IMR-90 (cell line): ENCODE data around the gene TRIM17. TPM values are rescaled to one million over a fixed set of nuclear protein-coding genes. Genes with fewer than 3 reads are reported as not detected.

ENCODE experiments used
- ATAC-seq: fragments of 200-7000 bp; cut with Tn5 transposase; 2 replicates; pipeline ENCODE4 v1.9.1; 2020; ENCODE audit warnings: low read depth, mild to moderate bottlenecking, moderate library complexity
- BruUV-seq: library from RNA; stranded (reverse); fragments of 400-500 nt; replicated peaks from 2 replicates; lab custom pipeline; 2021; lab: Mats Ljungman, UMichigan
- CTCF ChIA-PET: fragments of 300-600 bp; formaldehyde crosslinking; extraction: SDS; loops from one replicate; lab custom pipeline; 2021; ENCODE audit warnings: antibody characterized with exemption; lab: Yijun Ruan, JAX
- POLR2A ChIA-PET: fragments of 300-600 bp; sonication (Branson Sonifier 250); formaldehyde crosslinking; loops from one replicate; lab custom pipeline; 2022; ENCODE audit warnings: antibody characterized with exemption; ENCODE audit not compliant: unreplicated experiment; lab: Charles Lee
- DNase-seq: peaks from one replicate; pipeline ENCODE4 v3.0.0; 2013
- H2AFZ ChIP-seq: replicated peaks from 2 replicates; pipeline ENCODE3; 2013; ENCODE audit warnings: low read length, mild to moderate bottlenecking; ENCODE audit not compliant: poor library complexity
- H2AK5ac ChIP-seq: 2 replicates; pipeline ENCODE4 v1.6.1; 2013; ENCODE audit warnings: low read depth, low read length, inconsistent platforms
- H2AK9ac ChIP-seq: replicated peaks from 2 replicates; pipeline ENCODE3; 2013; ENCODE audit warnings: mild to moderate bottlenecking, low read depth, low read length, moderate library complexity; ENCODE audit not compliant: poor library complexity
- H2BK120ac ChIP-seq: 2 replicates; pipeline ENCODE4 v1.6.1; 2013; ENCODE audit warnings: low read depth, low read length, inconsistent platforms
- H2BK15ac ChIP-seq: 3 replicates; pipeline ENCODE4 v1.6.1; 2013; ENCODE audit warnings: low read depth, low read length, inconsistent platforms
- H2BK20ac ChIP-seq: 2 replicates; pipeline ENCODE4 v1.6.1; 2013; ENCODE audit warnings: low read depth, mild to moderate bottlenecking, inconsistent platforms, low read length, moderate library complexity
- H2BK5ac ChIP-seq: 2 replicates; pipeline ENCODE4 v1.6.1; 2013; ENCODE audit warnings: mild to moderate bottlenecking, low read depth, low read length, inconsistent platforms; ENCODE audit not compliant: poor library complexity, severe bottlenecking
- H3K14ac ChIP-seq: replicated peaks from 2 replicates; pipeline ENCODE4 v1.6.1; 2013; ENCODE audit warnings: low read depth, low read length, inconsistent platforms
- H3K18ac ChIP-seq: 2 replicates; pipeline ENCODE4 v1.6.1; 2013; ENCODE audit warnings: low read depth, low read length, control low read depth
- H3K23ac ChIP-seq: 2 replicates; pipeline ENCODE4 v1.6.1; 2013; ENCODE audit warnings: low read depth, low read length, inconsistent platforms
- H3K27ac ChIP-seq: 2 replicates; pipeline ENCODE4 v1.5.1; 2013; ENCODE audit warnings: mild to moderate bottlenecking, control low read depth, low read length; ENCODE audit not compliant: insufficient read depth
- H3K27me3 ChIP-seq: 2 replicates; pipeline ENCODE4 v1.6.1; 2013; ENCODE audit warnings: low read length; ENCODE audit not compliant: control insufficient read depth, insufficient read depth
- H3K36me3 ChIP-seq: 2 replicates; pipeline ENCODE4 v1.6.1; 2013; ENCODE audit warnings: low read length, mixed read lengths; ENCODE audit not compliant: control insufficient read depth, insufficient read depth
- H3K4ac ChIP-seq: 2 replicates; pipeline ENCODE4 v1.6.1; 2013; ENCODE audit warnings: low read depth, low read length, inconsistent platforms
- H3K4me1 ChIP-seq: 2 replicates; pipeline ENCODE4 v1.6.1; 2013; ENCODE audit warnings: low read length, mixed read lengths; ENCODE audit not compliant: control insufficient read depth, insufficient read depth
- H3K4me2 ChIP-seq: 2 replicates; pipeline ENCODE4 v1.6.1; 2013; ENCODE audit warnings: low read depth, mild to moderate bottlenecking, control low read depth, low read length, moderate library complexity
- H3K4me3 ChIP-seq: 2 replicates; pipeline ENCODE4 v1.5.1; 2013; ENCODE audit warnings: low read depth, mild to moderate bottlenecking, control low read depth, low read length, moderate library complexity; ENCODE audit not compliant: insufficient read depth
- H3K56ac ChIP-seq: 2 replicates; pipeline ENCODE4 v1.6.1; 2013; ENCODE audit warnings: low read length, inconsistent platforms; ENCODE audit not compliant: insufficient read depth; ENCODE audit errors: extremely low read depth
- H3K79me1 ChIP-seq, 2 experiments: 2 replicates each; pipeline ENCODE4 v1.6.1; 2013; ENCODE audit warnings: low read length in 2 of 2, inconsistent platforms in 1 of 2, low read depth in 1 of 2
- H3K9ac ChIP-seq: 2 replicates; pipeline ENCODE4 v1.6.1; 2013; ENCODE audit warnings: low read depth, low read length, control low read depth
- H3K9me1 ChIP-seq: 2 replicates; pipeline ENCODE4 v1.6.1; 2013; ENCODE audit warnings: low read length, inconsistent platforms; ENCODE audit not compliant: insufficient read depth
- H3K9me3 ChIP-seq: 2 replicates; pipeline ENCODE4 v1.6.1; 2013; ENCODE audit warnings: low read length; ENCODE audit not compliant: control insufficient read depth, insufficient read depth
- H4K20me1 ChIP-seq: 2 replicates; pipeline ENCODE4 v1.6.1; 2013; ENCODE audit warnings: low read length, inconsistent platforms; ENCODE audit not compliant: insufficient read depth
- H4K5ac ChIP-seq: 2 replicates; pipeline ENCODE4 v1.6.1; 2013; ENCODE audit warnings: mild to moderate bottlenecking, low read depth, low read length, control low read depth
- H4K8ac ChIP-seq, 2 experiments: 2 replicates each; pipeline ENCODE4 v1.6.1; 2013; ENCODE audit warnings: low read depth in 2 of 2, low read length in 2 of 2, control low read depth in 1 of 2, inconsistent platforms in 1 of 2
- H4K91ac ChIP-seq: 2 replicates; pipeline ENCODE4 v1.6.1; 2013; ENCODE audit warnings: low read depth, low read length, inconsistent platforms; ENCODE audit not compliant: insufficient read depth
- CEBPB ChIP-seq: IDR thresholded peaks from 2 replicates; pipeline ENCODE4 v1.6.1; 2012; ENCODE audit warnings: low read depth, low read length, improper control_type of control experiment
- CHD1 ChIP-seq: IDR thresholded peaks from 2 replicates; pipeline ENCODE4 v1.6.1; 2012; ENCODE audit warnings: low read depth, low read length, improper control_type of control experiment
- MAZ ChIP-seq: IDR thresholded peaks from 2 replicates; pipeline ENCODE4 v1.6.1; 2012; ENCODE audit warnings: low read depth, mild to moderate bottlenecking, low read length, improper control_type of control experiment, moderate library complexity, borderline replicate concordance
- NFE2L2 ChIP-seq: fragments of 150-350 bp; IDR thresholded peaks from 2 replicates; pipeline ENCODE4 v1.6.1; 2016; ENCODE audit warnings: low read depth, mild to moderate bottlenecking, low read length
- RAD21 ChIP-seq: IDR thresholded peaks from 2 replicates; pipeline ENCODE4 v1.6.1; 2012; ENCODE audit warnings: low read length, improper control_type of control experiment
- RCOR1 ChIP-seq: IDR thresholded peaks from 2 replicates; pipeline ENCODE4 v1.6.1; 2012; ENCODE audit warnings: mild to moderate bottlenecking, low read length, improper control_type of control experiment; ENCODE audit not compliant: insufficient replicate concordance
- RFX5 ChIP-seq: IDR thresholded peaks from 2 replicates; pipeline ENCODE4 v1.8.0; 2012; ENCODE audit warnings: low read depth, mild to moderate bottlenecking, low read length, moderate library complexity
- SMC3 ChIP-seq: fragments of 150-350 bp; IDR thresholded peaks from 2 replicates; pipeline ENCODE4 v1.6.1; 2016; ENCODE audit warnings: low read depth, mild to moderate bottlenecking, antibody characterized with exemption, low read length, moderate library complexity
- WGBS, 2 experiments: methylation state at CpG; one replicate each; pipeline versions ENCODE4 v1.1.5 to v1.1.7; 2013; ENCODE audit warnings: missing lambda C conversion rate in 2 of 2; ENCODE audit not compliant: insufficient read length in 1 of 2; ENCODE audit errors: extremely low coverage in 2 of 2; 5-methylcytosine and 5-hydroxymethylcytosine counted together
- dilution Hi-C: fragments of 300-500 bp; cut with HindIII; formaldehyde crosslinking; loops from one replicate; pipeline ENCODE4 v1.14.3; 2018; ENCODE audit warnings: low sequenced_read_pairs; ENCODE audit not compliant: unreplicated experiment
- in situ Hi-C: fragments of 300-500 bp; cut with MboI; formaldehyde crosslinking; loops from 3 replicates; pipeline ENCODE4 v1.14.3; 2019; ENCODE audit warnings: low sequenced_read_pairs, inconsistent platforms, mixed read lengths
- intact Hi-C: fragments of 100-400 bp; cut with micrococcal nuclease; formaldehyde crosslinking; loops from 2 replicates; pipeline ENCODE4 v1.10.0; 2022
- polyA plus RNA-seq, 3 experiments: library from polyadenylated mRNA; depleted of rRNA; stranded (reverse); fragments of >200 nt; gene quantifications; 2 replicates each; pipeline ENCODE4 v1.2.3, GENCODE V29; 2012; ENCODE audit warnings: low replicate concordance in 1 of 3
- total RNA-seq: library from RNA; depleted of rRNA; stranded (reverse); fragments of >200 nt; gene quantifications from 2 replicates; pipeline ENCODE4 v1.2.3, GENCODE V29; 2012
- TF ChIP-seq, protein P1 (sequence below): fragments of 150-350 bp; IDR thresholded peaks from 2 replicates; pipeline ENCODE4 v1.6.1; 2016; ENCODE audit warnings: low read depth, mild to moderate bottlenecking, low read length, moderate library complexity, borderline replicate concordance

TRIM17 gene
- total and polyA plus RNA-seq, 2 of the 4 experiments (the other 2 are of a cell fraction), result 0.39 TPM; not detected in 1

DNA sequence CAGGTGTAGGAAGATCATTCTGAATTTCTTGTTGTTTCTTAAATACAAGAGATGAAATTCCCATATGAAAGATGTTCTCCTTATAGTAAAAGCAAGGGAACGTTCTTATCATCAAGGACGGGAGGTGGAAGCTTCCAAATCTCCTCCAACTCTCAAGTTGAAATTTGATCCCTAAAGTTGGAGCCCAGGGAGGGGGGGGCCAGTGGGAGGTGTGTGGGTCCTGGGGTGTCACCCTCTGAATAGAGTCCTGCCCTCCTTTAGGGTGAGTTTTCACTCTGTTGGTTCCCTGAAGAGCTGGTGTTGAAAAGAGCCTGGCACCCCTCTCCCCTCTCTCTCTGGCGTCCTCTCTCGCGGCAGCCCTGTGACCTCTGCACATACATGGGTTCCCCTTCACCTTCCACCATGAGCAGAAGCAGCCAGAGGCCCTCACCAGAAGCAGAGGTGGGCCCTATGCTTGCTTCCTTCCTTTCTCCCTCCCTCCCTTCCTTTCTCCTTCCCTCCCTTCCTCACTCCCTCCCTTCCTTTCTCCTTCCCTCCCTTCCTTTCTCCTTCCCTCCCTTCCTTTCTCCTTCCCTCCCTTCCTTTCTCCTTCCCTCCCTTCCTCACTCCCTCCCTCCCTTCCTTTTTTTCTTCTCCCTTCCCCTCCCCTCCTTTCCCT is 10.0 kb upstream of the TRIM17 start:
- no peaks in the 10 kb centered on the region for H3K27me3 ChIP-seq
- H3K36me3 ChIP-seq, result peaks cover 3% of the 10 kb centered on the region
- H2BK5ac ChIP-seq, result no peak overlapping the region
- DNase-seq, result no peak
- no peak overlapping the region for H3K18ac ChIP-seq
- no peak overlapping the region for H4K91ac ChIP-seq
- CTCF ChIA-PET, result interaction anchor here (0.6 kb wide), 1 partner anchor 38 kb away, joined by 6 read pairs; no protein-coding TSS in a partner anchor
- no peak overlapping the region for H4K5ac ChIP-seq
- 80% methylated on average over 2 of the region's 5 CpGs; no CpG with 5 or more reads in 1 of the 2 experiments for WGBS, 2 experiments
- H2BK20ac ChIP-seq, result no peak overlapping the region
- POLR2A ChIA-PET, result interaction anchor here (0.6 kb wide), 1 partner anchor 160 kb away, joined by 13 read pairs; no protein-coding TSS in a partner anchor
- ATAC-seq, result no peak
- TF ChIP-seq CHD1 (no peak), RCOR1 (no peak), RAD21 (no peak), MAZ (no peak), RFX5 (no peak), NFE2L2 (no peak), CEBPB (no peak), SMC3 (no peak)
- TF ChIP-seq, protein P1, sequence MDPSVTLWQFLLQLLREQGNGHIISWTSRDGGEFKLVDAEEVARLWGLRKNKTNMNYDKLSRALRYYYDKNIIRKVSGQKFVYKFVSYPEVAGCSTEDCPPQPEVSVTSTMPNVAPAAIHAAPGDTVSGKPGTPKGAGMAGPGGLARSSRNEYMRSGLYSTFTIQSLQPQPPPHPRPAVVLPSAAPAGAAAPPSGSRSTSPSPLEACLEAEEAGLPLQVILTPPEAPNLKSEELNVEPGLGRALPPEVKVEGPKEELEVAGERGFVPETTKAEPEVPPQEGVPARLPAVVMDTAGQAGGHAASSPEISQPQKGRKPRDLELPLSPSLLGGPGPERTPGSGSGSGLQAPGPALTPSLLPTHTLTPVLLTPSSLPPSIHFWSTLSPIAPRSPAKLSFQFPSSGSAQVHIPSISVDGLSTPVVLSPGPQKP, result no peak
- H2BK15ac ChIP-seq, result no peak overlapping the region
- H3K9ac ChIP-seq, result no peak overlapping the region
- H3K4me2 ChIP-seq, result no peak overlapping the region
- H3K27ac ChIP-seq, result no peak overlapping the region
- H3K79me1 ChIP-seq, result peaks cover 2% of the 10 kb centered on the region in 2 experiments; a peak in 1 of 4 replicates
- no peak overlapping the region for H3K4ac ChIP-seq
- H3K4me1 ChIP-seq, result no peaks in the 10 kb centered on the region
- H2BK120ac ChIP-seq, result no peak overlapping the region
- no peak overlapping the region for H2AFZ ChIP-seq
- intact Hi-C loops (no loop called here), dilution Hi-C loops (no loop called here), in situ Hi-C loops (no loop called here)
- no peaks in the 10 kb centered on the region for H4K20me1 ChIP-seq
- H3K14ac ChIP-seq, result no peak overlapping the region
- H3K9me1 ChIP-seq, result peaks cover 5% of the 10 kb centered on the region; the same call in 1 of the 2 replicates
- H3K56ac ChIP-seq, result no peak overlapping the region
- H2AK5ac ChIP-seq, result no peak overlapping the region
- no peak overlapping the region for H2AK9ac ChIP-seq
- H4K8ac ChIP-seq, result no peak overlapping the region
- H3K23ac ChIP-seq, result no peak overlapping the region
- no TSS peak for BruUV-seq
- no peaks in the 10 kb centered on the region for H3K9me3 ChIP-seq
- H3K4me3 ChIP-seq, result no peak overlapping the region
